ENCODE results near the gene FREM3.

DNA sequence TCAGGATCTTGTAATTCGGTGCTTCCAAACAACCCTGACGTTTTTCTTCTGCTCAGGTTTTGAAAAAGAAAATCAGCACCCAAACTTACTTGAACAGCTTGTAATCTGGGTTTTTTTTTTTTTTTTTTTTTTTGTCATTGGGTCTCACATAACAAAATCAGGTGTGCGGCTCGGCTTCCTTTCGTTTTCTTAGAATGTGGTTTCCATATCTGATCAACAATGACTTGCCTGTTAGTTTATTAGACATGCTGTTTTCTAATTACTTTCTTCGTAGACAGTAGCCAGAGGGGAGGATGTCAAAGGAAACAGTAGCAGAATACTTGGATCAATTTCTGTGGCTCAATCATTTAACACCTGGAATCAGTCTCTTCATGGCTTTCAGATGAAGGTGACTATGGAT lies 890 bp upstream of the FREM3 start:
- TF ChIP-seq, protein P1, sequence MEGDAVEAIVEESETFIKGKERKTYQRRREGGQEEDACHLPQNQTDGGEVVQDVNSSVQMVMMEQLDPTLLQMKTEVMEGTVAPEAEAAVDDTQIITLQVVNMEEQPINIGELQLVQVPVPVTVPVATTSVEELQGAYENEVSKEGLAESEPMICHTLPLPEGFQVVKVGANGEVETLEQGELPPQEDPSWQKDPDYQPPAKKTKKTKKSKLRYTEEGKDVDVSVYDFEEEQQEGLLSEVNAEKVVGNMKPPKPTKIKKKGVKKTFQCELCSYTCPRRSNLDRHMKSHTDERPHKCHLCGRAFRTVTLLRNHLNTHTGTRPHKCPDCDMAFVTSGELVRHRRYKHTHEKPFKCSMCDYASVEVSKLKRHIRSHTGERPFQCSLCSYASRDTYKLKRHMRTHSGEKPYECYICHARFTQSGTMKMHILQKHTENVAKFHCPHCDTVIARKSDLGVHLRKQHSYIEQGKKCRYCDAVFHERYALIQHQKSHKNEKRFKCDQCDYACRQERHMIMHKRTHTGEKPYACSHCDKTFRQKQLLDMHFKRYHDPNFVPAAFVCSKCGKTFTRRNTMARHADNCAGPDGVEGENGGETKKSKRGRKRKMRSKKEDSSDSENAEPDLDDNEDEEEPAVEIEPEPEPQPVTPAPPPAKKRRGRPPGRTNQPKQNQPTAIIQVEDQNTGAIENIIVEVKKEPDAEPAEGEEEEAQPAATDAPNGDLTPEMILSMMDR (IDR thresholded peaks at IDR 0.05) = no peak
- TF ChIP-seq POLR2A (IDR thresholded peaks at IDR 0.05) = no peak

All from lower leg skin (tissue), 3 donors.